Neuron (in vitro differentiated cells): Measurements from ENCODE around the gene SDS.

Experiments
- H2AFZ ChIP-seq: one replicate; pipeline ENCODE4 v1.6.1; 2013; ENCODE audit warnings: low read depth, mild to moderate bottlenecking, inconsistent platforms, low read length, moderate library complexity
- H3K27me3 ChIP-seq: one replicate; pipeline ENCODE4 v1.6.1; 2013; ENCODE audit warnings: low read length; ENCODE audit not compliant: insufficient read depth
- H3K36me3 ChIP-seq: one replicate; pipeline ENCODE4 v1.6.1; 2013; ENCODE audit warnings: low read length; ENCODE audit not compliant: insufficient read depth
- H3K4me1 ChIP-seq: one replicate; pipeline ENCODE4 v1.6.1; 2013; ENCODE audit warnings: low read length; ENCODE audit not compliant: insufficient read depth
- H3K4me3 ChIP-seq: 2 replicates; pipeline ENCODE4 v1.5.1; 2013; ENCODE audit warnings: mild to moderate bottlenecking, low read length, moderate library complexity
- H3K9me3 ChIP-seq: one replicate; pipeline ENCODE4 v1.6.1; 2013; ENCODE audit warnings: low read length

The SDS gene

DNA sequence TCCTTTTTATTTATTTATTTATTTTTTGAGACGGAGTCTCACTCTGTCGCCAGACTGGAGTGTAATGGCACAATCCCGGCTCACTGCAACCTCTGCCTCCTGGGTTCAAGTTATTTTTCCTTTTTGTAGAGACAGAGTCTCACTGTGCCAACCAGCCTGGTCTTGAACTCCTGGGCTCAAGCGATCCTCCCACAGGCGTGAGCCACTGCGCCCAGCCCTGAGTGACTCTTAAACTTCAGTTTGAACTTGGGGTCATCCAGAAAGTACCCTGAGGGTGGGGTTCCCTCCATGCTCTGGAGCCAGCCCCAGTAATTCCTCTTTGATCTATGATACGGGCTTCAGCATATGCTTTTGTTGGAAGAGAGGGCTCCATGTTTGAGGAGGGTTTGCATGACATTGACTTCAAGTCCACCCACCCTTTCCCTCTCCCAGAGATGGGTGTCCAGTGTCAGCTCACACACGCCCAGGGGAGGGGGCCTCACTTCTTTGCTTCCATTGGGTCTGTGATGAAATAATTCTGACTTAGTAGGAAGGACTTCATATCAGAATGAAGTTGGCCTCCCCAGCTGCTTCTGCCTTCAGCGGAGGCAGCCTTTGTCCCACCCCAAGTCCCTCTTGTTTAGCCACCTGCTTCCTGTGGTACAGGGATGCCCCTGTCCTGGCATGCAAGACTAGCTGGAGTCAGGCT, 11.9 kb downstream of the SDS start:
- H3K27me3 ChIP-seq = no peaks in the 10 kb centered on the region
- H3K4me3 ChIP-seq = no peak overlapping the region
- H3K9me3 ChIP-seq = peaks cover 3% of the 10 kb centered on the region
- H3K4me1 ChIP-seq = no peaks in the 10 kb centered on the region
- H2AFZ ChIP-seq = no peak overlapping the region
- H3K36me3 ChIP-seq = peaks cover 34% of the 10 kb centered on the region

DNA sequence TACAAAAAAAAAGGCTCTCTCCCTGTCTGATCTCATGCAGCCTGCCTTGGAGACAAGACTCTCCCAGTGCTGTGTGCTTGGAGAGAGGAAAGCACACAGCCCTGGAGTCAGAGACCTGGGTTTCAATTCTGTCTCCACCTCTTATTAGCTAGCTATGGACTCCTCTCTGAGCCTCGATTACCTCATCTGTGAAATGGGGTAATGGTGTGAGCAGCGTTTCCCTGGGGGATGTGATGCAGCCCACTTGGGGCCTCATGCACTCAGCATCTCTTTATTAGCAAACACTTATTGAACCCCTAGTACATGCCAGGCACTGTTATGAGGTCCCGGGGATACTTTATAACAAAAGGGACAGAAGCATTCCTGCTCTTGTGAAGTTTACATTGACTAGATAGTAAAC, 12.5 kb downstream of the SDS start:
- peaks cover 3% of the 10 kb centered on the region for H3K9me3 ChIP-seq
- peaks cover 36% of the 10 kb centered on the region for H3K36me3 ChIP-seq
- no peak overlapping the region for H3K4me3 ChIP-seq
- H3K27me3 ChIP-seq = no peaks in the 10 kb centered on the region
- H3K4me1 ChIP-seq = no peaks in the 10 kb centered on the region
- H2AFZ ChIP-seq = no peak overlapping the region

DNA sequence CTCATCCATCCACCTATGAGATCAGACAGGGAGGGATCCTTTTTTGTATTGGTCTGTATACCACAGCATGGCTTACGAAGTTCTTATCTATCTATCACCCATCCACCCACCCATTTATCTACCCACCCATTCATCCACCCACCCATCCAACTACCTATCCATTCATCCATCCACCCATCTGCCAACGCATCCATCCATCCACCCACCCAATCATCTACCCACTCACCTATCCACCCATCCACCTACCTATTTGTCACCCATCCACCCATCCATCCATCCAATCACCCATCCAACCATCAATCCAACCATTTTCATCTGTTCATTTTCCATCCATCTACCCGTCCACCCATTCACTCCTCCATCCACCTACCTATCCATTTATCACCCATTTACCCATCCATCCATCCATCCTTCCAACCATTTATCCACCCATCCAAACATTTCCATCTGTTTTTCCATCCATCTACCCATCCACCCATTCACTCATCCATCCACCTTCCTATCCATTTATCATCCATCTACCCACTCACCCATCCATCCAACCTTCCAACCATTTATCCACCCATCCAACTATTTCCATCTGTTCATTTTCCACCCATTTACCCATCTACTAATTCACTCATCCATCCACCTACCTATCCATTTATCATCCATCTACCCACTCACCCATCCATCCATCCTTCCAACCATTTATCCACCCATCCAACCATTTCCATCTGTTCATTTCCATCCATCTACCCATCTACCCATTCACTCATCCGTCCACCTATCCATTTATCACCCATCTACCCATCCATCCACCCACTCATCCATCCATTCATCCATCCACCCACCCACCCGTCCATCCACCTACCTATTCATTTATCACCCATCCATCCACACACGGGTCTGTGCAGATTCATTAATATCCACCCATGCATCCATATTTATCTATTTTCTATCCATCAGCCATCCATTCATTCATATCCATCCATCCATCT, 13.3 kb downstream of the SDS start:
- Histone ChIP-seq H3K27me3 (no peaks in the 10 kb centered on the region), H3K4me1 (no peaks in the 10 kb centered on the region), H3K9me3 (peaks cover 3% of the 10 kb centered on the region), H3K4me3 (no peak overlapping the region), H3K36me3 (peaks cover 42% of the 10 kb centered on the region), H2AFZ (no peak overlapping the region)

DNA sequence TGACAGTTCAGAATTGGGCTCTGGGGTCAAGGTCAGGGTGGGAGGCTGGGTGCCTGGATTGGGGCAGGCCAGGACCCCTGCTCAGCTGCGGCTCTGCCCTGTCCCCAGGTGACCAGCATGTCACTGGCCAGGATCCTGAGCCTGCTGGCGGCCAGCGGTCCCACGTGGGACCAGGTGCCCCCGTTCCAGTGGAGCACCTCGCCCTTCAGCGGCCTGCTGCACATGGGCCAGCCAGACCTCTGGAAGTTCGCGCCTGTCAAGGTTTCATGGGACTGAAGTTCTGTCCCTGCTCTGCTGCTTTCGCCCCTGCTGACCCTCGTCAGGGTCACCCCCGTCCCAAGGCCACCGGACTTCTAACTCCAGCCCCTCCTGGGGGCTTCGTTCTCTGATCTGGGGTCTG, 15.3 kb downstream of the SDS start:
- H3K9me3 ChIP-seq = peaks cover 3% of the 10 kb centered on the region
- no peak overlapping the region for H3K4me3 ChIP-seq
- peaks cover 51% of the 10 kb centered on the region for H3K36me3 ChIP-seq
- no peaks in the 10 kb centered on the region for H3K27me3 ChIP-seq
- no peak overlapping the region for H2AFZ ChIP-seq
- no peaks in the 10 kb centered on the region for H3K4me1 ChIP-seq

GRCh38 chr12:113387631-113388030, 16.1 kb downstream of the SDS start:
- Histone ChIP-seq H3K27me3 (no peaks in the 10 kb centered on the region), H3K9me3 (no peaks in the 10 kb centered on the region), H2AFZ (no peak overlapping the region), H3K4me3 (no peak overlapping the region), H3K36me3 (peaks cover 54% of the 10 kb centered on the region), H3K4me1 (no peaks in the 10 kb centered on the region)

- no peaks in the 10 kb centered on the region for H3K9me3 ChIP-seq
- no peak overlapping the region for H2AFZ ChIP-seq
- H3K4me3 ChIP-seq = no peak overlapping the region
- H3K36me3 ChIP-seq = peaks cover 54% of the 10 kb centered on the region
- no peaks in the 10 kb centered on the region for H3K4me1 ChIP-seq
- no peaks in the 10 kb centered on the region for H3K27me3 ChIP-seq
Observed at GRCh38 chr12:113386866-113387566, 16.7 kb downstream of the SDS start.

DNA sequence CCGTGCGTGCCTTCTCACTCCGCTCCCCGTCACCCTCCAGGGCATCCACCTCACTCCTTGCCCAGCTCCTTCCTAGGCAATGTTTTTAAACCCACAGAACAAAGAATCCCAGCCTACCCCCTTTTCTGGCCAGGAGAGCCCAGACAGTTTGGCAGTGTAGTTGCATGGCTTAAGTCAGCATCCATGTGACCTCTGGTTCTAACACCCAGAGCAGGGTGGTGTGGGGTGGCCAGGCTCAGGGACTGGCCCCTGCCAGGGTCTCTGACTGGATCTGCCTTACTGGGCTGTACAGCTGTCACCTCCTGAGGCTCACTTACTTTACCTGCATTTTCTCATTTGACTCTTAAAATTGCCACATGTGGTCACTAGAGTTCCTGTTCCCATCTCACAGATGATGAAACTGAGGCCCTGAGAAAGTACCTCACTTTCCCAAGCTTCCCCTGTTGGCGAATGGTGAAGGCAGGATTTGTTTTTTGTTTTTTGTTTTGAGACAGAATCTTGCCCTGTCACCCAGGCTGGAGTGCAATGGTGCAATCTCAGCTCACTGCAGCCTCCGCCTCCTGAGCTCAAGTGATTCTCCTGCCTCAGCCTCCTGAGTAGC, 18.3 kb downstream of the SDS start:
- Histone ChIP-seq H3K9me3 (no peaks in the 10 kb centered on the region), H3K4me3 (no peak overlapping the region), H3K27me3 (no peaks in the 10 kb centered on the region), H3K36me3 (peaks cover 52% of the 10 kb centered on the region), H2AFZ (no peak overlapping the region), H3K4me1 (peaks cover 12% of the 10 kb centered on the region)

DNA sequence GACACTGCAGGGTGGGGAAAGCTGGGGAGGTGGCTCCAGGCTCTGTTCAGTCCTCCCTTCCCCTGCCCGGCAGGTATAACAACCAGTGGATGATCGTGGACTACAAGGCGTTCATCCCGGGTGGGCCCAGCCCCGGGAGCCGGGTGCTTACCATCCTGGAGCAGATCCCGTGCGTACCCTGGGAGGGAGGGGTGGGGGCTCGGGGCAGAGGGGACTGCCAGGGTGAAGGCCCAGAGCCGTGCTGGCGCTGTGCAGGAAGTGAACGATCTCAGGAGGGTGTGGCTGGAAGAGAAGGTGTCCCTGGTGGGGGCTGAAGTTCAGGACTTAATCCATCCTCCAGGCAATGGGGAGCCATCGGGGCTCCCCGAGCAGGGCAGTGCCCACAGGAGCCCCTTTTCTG, 18.9 kb downstream of the SDS start:
- Histone ChIP-seq H2AFZ (no peak overlapping the region), H3K4me3 (no peak overlapping the region), H3K9me3 (no peaks in the 10 kb centered on the region), H3K27me3 (no peaks in the 10 kb centered on the region), H3K4me1 (peaks cover 13% of the 10 kb centered on the region), H3K36me3 (peaks cover 48% of the 10 kb centered on the region)

GRCh38 chr12:113382206-113382605, 21.5 kb downstream of the SDS start:
- H3K4me1 ChIP-seq = peaks cover 13% of the 10 kb centered on the region
- H3K36me3 ChIP-seq = peaks cover 30% of the 10 kb centered on the region
- H3K4me3 ChIP-seq = no peak overlapping the region
- no peak overlapping the region for H2AFZ ChIP-seq
- H3K27me3 ChIP-seq = no peaks in the 10 kb centered on the region
- no peaks in the 10 kb centered on the region for H3K9me3 ChIP-seq

GRCh38 chr12:113381220-113381619, 22.5 kb downstream of the SDS start:
- no peak overlapping the region for H2AFZ ChIP-seq
- peaks cover 31% of the 10 kb centered on the region for H3K36me3 ChIP-seq
- H3K4me1 ChIP-seq = peaks cover 13% of the 10 kb centered on the region
- H3K27me3 ChIP-seq = no peaks in the 10 kb centered on the region
- H3K4me3 ChIP-seq = no peak overlapping the region
- no peaks in the 10 kb centered on the region for H3K9me3 ChIP-seq

GRCh38 chr12:113378291-113378690, 25.4 kb downstream of the SDS start:
- H3K27me3 ChIP-seq = no peaks in the 10 kb centered on the region
- no peak overlapping the region for H2AFZ ChIP-seq
- peaks cover 30% of the 10 kb centered on the region for H3K36me3 ChIP-seq
- peaks cover 13% of the 10 kb centered on the region for H3K4me1 ChIP-seq
- no peaks in the 10 kb centered on the region for H3K9me3 ChIP-seq
- H3K4me3 ChIP-seq = no peak overlapping the region

- Histone ChIP-seq H2AFZ (no peak overlapping the region), H3K4me1 (no peaks in the 10 kb centered on the region), H3K4me3 (no peak overlapping the region), H3K27me3 (no peaks in the 10 kb centered on the region), H3K36me3 (peaks cover 37% of the 10 kb centered on the region), H3K9me3 (no peaks in the 10 kb centered on the region)
Observed at GRCh38 chr12:113374823-113375428, 28.8 kb downstream of the SDS start.
